ENCODE data around the gene E2F2.
"Not testable (repeated sequence)": the region's sequence is repeated elsewhere in the genome, so short reads cannot be mapped to it uniquely, and the experiment has no call there.

The E2F2 gene

GRCh38 chr1:23546897-23547584 is 16.0 kb upstream of the E2F2 start:
- DNase-seq (ENCODE audit: low spot score), result no peak

- DNase-seq (ENCODE audit: low spot score), result no peak
Observed at GRCh38 chr1:23545851-23546250, 14.8 kb upstream of the E2F2 start.

GRCh38 chr1:23544444-23545389 is 13.7 kb upstream of the E2F2 start:
- peak; percentile 66 for DNase-seq (ENCODE audit: low spot score)

GRCh38 chr1:23543707-23544443 is 12.8 kb upstream of the E2F2 start:
- no peak for DNase-seq (ENCODE audit: low spot score)

GRCh38 chr1:23542940-23543339 is 11.9 kb upstream of the E2F2 start:
- DNase-seq (ENCODE audit: low spot score), result not testable (repeated sequence)

GRCh38 chr1:23539698-23540266 is 8.7 kb upstream of the E2F2 start:
- peak; percentile 79 for DNase-seq (ENCODE audit: low spot score)

- DNase-seq (ENCODE audit: low spot score), result no peak
Observed at GRCh38 chr1:23537296-23537973, 6.4 kb upstream of the E2F2 start.

GRCh38 chr1:23533246-23534023 is 2.4 kb upstream of the E2F2 start:
- no peak for DNase-seq (ENCODE audit: low spot score)

GRCh38 chr1:23531562-23532094 is 595 bp upstream of the E2F2 start:
- no peak for DNase-seq (ENCODE audit: low spot score)

GRCh38 chr1:23530087-23530746 is 816 bp downstream of the E2F2 start:
- no peak for DNase-seq (ENCODE audit: low spot score)

GRCh38 chr1:23529146-23530086 is 1.6 kb downstream of the E2F2 start:
- DNase-seq (ENCODE audit: low spot score), result no peak

- no peak for DNase-seq (ENCODE audit: low spot score)
Observed at GRCh38 chr1:23528250-23528978, 2.6 kb downstream of the E2F2 start.

GRCh38 chr1:23527900-23528249 is 3.2 kb downstream of the E2F2 start:
- DNase-seq (ENCODE audit: low spot score), result no peak

- DNase-seq (ENCODE audit: low spot score), result no peak
Observed at GRCh38 chr1:23527366-23527765, 3.7 kb downstream of the E2F2 start.

GRCh38 chr1:23526329-23527041 is 4.5 kb downstream of the E2F2 start:
- no peak for DNase-seq (ENCODE audit: low spot score)

- no peak for DNase-seq (ENCODE audit: low spot score)
Observed at GRCh38 chr1:23525558-23526250, 5.3 kb downstream of the E2F2 start.

Measured in globus pallidus (tissue), 1 donor.